Neural crest cell (in vitro differentiated cells): ENCODE data around the gene OR52L1. TPM values are rescaled to one million over a fixed set of nuclear protein-coding genes. Genes with fewer than 3 reads are reported as not detected.

Experiments used
- DNase-seq: peaks from one replicate; pipeline ENCODE4 v3.0.0; 2021; ENCODE audit warnings: low read depth, mixed read lengths, low spot score
- H3K27ac Mint-ChIP-seq: one replicate; pipeline ENCODE4 v1.8.0; 2021; ENCODE audit warnings: mild to moderate bottlenecking, mixed read lengths; ENCODE audit not compliant: unreplicated experiment
- H3K27me3 Mint-ChIP-seq: 2 replicates; pipeline ENCODE4 v1.8.0; 2021; ENCODE audit warnings: low read depth, mild to moderate bottlenecking, mixed read lengths
- H3K36me3 Mint-ChIP-seq: 2 replicates; pipeline ENCODE4 v1.8.0; 2021; ENCODE audit warnings: low read depth, mild to moderate bottlenecking, mixed read lengths
- H3K4me1 Mint-ChIP-seq: 2 replicates; pipeline ENCODE4 v1.8.0; 2021; ENCODE audit warnings: mixed read lengths
- H3K4me3 Mint-ChIP-seq: one replicate; pipeline ENCODE4 v1.8.0; 2021; ENCODE audit warnings: mild to moderate bottlenecking, mixed read lengths
- H3K9me3 Mint-ChIP-seq: 2 replicates; pipeline ENCODE4 v1.8.0; 2021; ENCODE audit warnings: mixed read lengths
- long read RNA-seq: library from polyadenylated mRNA; unstranded; transcript quantifications from one replicate; pipeline ENCODE4 v2.0.0, GENCODE V29; 2020
- total RNA-seq: library from RNA; stranded (reverse); gene quantifications from 2 replicates; pipeline ENCODE4 v1.2.1, GENCODE V29; 2021
- TF ChIP-seq, protein P1 (sequence below): fragments of 200-600 bp; sonication (generic); conservative IDR thresholded peaks from 2 replicates; pipeline ENCODE4 v1.5.0; 2021; ENCODE audit warnings: antibody characterized with exemption, mild to moderate bottlenecking

OR52L1 gene
- total RNA-seq, result 0.30 TPM in 1 of 2 replicates, not detected in the other
- long read RNA-seq, result 0 reads

- H3K27me3 Mint-ChIP-seq, result peaks cover 22% of the 10 kb centered on the region
- H3K4me3 Mint-ChIP-seq, result no peak within 1 kb of the TSS
Observed at GRCh38 chr11:5986885-5987284, at the start of gene OR52L1. OR52L1 (minus strand) TSS chr11:5986985; CDS start chr11:5986930, 55 bp downstream.

DNA sequence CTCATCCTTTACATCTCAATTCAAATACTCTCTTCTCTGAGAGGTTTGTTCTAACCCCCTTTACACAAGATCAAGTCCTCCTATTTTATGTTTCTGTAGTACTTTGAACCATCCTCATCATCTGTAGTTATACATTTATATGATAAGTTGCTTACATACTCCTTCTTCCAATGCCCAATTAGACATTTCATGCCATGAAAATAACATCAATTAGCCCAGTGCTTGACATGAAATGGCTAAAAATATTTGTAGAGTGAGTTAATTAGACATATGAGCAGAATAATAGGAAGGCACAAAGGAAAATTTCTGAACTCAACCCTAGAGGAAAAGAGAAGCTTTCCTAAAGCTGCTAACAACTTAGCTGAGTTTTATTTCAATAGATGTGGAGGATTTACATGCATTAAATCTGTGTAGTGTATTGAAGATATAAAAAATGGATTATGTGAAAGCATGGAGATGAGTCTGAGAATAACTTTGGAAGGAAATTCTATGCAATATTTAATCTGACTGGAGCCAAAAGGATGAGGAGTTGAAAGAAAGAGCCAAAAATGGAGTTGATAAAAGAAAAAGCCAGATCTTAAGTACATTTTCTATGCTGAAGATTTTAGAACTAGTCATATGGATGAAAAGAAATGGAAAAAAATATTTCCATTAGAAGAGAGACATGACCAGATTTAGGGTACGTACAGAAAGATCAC, 44.1 kb upstream of the OR52L1 start, which contains the start of gene OR56A1:
Gene OR56A1, minus strand, starts transcription at position 51 of the 698 bp plus-strand sequence. CDS start 3,066 bp downstream, outside the sequence.
- no peak within 1 kb of the TSS for H3K27ac Mint-ChIP-seq
- H3K4me3 Mint-ChIP-seq, result no peak within 1 kb of the TSS
- H3K9me3 Mint-ChIP-seq, result no peaks in the 10 kb centered on the region
- TF ChIP-seq, protein P1, sequence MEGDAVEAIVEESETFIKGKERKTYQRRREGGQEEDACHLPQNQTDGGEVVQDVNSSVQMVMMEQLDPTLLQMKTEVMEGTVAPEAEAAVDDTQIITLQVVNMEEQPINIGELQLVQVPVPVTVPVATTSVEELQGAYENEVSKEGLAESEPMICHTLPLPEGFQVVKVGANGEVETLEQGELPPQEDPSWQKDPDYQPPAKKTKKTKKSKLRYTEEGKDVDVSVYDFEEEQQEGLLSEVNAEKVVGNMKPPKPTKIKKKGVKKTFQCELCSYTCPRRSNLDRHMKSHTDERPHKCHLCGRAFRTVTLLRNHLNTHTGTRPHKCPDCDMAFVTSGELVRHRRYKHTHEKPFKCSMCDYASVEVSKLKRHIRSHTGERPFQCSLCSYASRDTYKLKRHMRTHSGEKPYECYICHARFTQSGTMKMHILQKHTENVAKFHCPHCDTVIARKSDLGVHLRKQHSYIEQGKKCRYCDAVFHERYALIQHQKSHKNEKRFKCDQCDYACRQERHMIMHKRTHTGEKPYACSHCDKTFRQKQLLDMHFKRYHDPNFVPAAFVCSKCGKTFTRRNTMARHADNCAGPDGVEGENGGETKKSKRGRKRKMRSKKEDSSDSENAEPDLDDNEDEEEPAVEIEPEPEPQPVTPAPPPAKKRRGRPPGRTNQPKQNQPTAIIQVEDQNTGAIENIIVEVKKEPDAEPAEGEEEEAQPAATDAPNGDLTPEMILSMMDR, result no peak
- DNase-seq, result no peak
- peaks cover 9% of the 10 kb centered on the region for H3K27me3 Mint-ChIP-seq
- H3K4me1 Mint-ChIP-seq, result no peaks in the 10 kb centered on the region
- H3K36me3 Mint-ChIP-seq, result no peaks in the 10 kb centered on the region

More at GRCh38 chr11:5986885-5987284, at the start of gene OR52L1:
- no peak for DNase-seq
- Mint-ChIP-seq H3K9me3 (peaks cover 3% of the 10 kb centered on the region), H3K36me3 (no peaks in the 10 kb centered on the region), H3K4me1 (no peaks in the 10 kb centered on the region), H3K27ac (no peak within 1 kb of the TSS)
- TF ChIP-seq, protein P1, result no peak

GRCh38 chr11:6027501-6027900, 40.7 kb upstream of the OR52L1 start:
- DNase-seq, result no peak
- H3K27ac Mint-ChIP-seq, result no peak overlapping the region
- H3K9me3 Mint-ChIP-seq, result no peaks in the 10 kb centered on the region
- no peaks in the 10 kb centered on the region for H3K36me3 Mint-ChIP-seq
- H3K4me1 Mint-ChIP-seq, result no peaks in the 10 kb centered on the region
- peaks cover 12% of the 10 kb centered on the region for H3K27me3 Mint-ChIP-seq
- TF ChIP-seq, protein P1, result no peak
- H3K4me3 Mint-ChIP-seq, result no peak overlapping the region

GRCh38 chr11:6025056-6025455, 38.3 kb upstream of the OR52L1 start:
- TF ChIP-seq, protein P1, result no peak
- no peak overlapping the region for H3K4me3 Mint-ChIP-seq

DNA sequence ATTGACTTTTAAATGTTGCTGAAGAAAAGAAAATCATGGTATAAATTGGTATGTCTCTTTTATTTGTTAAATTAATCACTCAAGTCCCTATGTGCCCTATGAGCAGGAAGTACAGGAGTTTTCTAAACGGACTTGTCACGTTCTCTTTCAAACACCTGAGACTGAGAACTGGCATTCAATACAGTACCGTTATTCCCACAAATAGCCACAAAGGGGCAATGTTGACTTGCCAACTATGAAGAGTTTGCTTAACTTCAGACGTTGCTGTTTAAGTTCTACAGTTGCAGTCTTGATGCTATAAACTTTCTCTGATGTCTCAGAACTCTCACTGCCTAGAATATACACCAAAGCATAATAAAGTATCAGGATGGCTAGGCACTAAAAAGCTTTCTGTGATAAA, 36.2 kb upstream of the OR52L1 start:
- H3K27me3 Mint-ChIP-seq, result peaks cover 22% of the 10 kb centered on the region
- H3K4me3 Mint-ChIP-seq, result no peak overlapping the region
- no peak overlapping the region for H3K27ac Mint-ChIP-seq
- TF ChIP-seq, protein P1, result peak; percentile 70
- H3K36me3 Mint-ChIP-seq, result no peaks in the 10 kb centered on the region
- no peak for DNase-seq
- no peaks in the 10 kb centered on the region for H3K4me1 Mint-ChIP-seq
- no peaks in the 10 kb centered on the region for H3K9me3 Mint-ChIP-seq

More at GRCh38 chr11:6025056-6025455, 38.3 kb upstream of the OR52L1 start:
- DNase-seq, result no peak
- H3K4me1 Mint-ChIP-seq, result no peaks in the 10 kb centered on the region
- H3K27ac Mint-ChIP-seq, result no peak overlapping the region
- H3K36me3 Mint-ChIP-seq, result no peaks in the 10 kb centered on the region
- H3K9me3 Mint-ChIP-seq, result no peaks in the 10 kb centered on the region
- H3K27me3 Mint-ChIP-seq, result peaks cover 12% of the 10 kb centered on the region
